GM19193 (cell line): Measurements from ENCODE around the gene CCNI2.

Source experiments
- POLR2A ChIP-seq: IDR thresholded peaks from 4 replicates; pipeline ENCODE4 v1.6.1; 2011; ENCODE audit not compliant: insufficient read depth, insufficient read length; ENCODE audit errors: extremely low read depth

CCNI2 gene

DNA sequence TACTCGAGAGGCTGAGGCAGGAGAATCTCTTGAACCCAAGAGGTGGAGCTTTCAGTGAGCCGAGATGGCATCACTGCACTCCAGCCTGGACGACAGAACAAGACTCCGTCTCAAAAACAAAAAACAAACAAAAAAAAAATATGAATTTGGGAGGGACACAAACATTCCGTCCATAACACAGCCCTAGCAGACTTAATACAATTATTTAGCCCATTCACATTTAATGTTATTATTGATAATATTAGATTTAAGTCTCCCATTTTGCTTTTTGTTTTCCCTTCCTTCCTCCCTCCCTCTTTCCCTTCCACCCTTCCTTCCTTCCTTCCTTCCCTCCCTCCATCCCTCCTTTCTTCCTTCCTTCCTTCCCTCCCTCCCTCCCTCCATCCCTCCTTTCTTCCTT is 4.6 kb upstream of the CCNI2 start:
- no peak for TF ChIP-seq POLR2A

- TF ChIP-seq POLR2A: no peak
Observed at GRCh38 chr5:132744659-132745058, 2.6 kb upstream of the CCNI2 start.

- no peak for TF ChIP-seq POLR2A
Observed at GRCh38 chr5:132746592-132746953, 653 bp upstream of the CCNI2 start.

DNA sequence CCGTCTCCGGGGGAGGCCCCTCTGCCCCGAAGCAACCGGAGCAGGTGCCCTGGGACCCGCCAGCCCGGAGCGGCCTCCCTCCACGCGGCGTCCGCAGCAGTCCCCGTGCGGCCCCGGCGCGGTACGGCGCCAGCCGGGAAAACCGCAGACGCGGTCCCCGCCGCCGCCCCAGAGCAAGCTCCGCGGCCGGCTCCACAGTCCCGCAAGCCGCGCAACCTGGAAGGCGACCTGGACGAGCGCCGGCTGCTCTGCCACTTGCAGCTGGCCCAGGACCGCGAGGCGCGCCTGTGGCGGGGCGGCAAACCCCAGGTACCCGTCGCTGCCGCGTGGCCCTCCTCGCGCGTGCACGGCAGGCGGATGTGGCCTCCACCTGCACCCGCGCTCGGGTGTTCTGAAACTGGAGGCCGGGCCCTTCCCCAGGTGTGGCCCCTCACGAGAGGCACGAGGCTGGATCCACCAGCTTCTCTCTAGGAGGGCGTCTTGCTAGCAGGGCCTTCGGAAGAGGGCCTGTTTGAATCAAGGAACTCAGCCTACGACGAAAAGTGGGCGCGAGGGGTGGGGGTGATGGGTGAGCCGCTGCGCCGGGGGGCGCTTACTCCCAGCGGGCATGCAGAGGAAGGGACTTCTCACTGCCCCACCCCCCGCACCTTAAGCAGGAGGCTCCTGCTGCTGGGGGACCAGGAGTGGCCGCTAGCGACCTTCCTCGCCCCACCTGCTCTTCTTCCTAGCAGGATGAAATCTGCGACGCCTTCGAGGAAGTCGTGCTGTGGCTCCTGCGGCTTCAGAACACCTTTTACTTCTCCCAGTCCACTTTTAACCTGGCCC is 602 bp downstream of the CCNI2 start:
- peak; percentile 26 for TF ChIP-seq POLR2A

- no peak for TF ChIP-seq POLR2A
Observed at GRCh38 chr5:132748522-132749000, 1.3 kb downstream of the CCNI2 start.

DNA sequence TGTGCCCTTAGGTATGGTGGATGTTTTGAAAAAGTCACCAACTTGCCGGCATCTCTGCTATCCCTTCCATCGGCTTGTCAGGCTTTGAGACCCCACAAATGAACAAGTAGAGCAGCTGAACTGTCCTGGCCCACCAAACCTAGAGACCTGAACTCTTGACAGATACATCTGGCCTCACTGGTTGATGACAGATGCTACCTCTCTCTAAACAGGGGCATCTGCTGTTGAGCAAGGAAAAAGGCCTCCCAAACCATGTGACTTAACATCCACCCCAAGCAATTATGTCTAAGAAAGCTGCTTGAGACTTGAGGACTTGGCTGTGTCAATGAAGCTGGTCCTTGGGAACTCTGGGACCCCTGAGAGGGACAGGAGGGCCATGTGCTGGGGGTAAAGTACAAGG is 2.3 kb downstream of the CCNI2 start:
- no peak for TF ChIP-seq POLR2A

DNA sequence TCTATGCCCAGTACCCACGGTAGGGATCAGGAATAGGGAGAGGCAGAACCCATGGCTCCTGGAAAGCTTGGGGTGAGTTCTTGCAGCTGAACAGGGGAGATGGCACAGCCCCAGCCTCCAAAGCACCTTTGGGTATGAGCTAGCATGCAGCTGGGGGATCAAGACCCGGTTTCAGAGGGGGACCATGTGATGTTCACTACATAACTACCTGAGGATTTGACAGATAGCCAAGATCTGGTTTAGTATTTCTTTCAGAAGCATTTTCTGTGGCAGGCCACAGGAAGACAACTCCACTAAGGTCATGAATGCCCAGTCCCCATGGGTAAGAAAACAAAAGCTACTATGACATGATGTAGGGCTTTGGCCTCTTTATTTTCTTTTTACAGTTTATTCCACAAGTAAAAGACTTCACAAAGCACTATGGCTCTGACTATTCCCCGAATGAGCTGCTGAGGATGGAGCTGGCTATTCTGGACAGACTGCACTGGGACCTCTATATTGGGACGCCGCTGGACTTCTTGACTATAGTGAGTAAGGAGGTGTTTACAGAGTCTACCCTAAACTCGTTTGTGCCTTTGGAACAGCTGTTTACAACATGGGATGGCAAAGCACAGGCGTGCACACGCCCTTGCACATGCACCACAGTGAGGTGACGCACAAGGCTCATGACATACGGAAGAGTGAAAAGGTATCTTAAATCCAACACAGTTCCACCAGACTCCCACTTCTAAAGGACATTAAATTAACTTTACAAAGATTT is 3.4 kb downstream of the CCNI2 start:
- TF ChIP-seq POLR2A: no peak

GRCh38 chr5:132751444-132751843 is 4.2 kb downstream of the CCNI2 start:
- no peak for TF ChIP-seq POLR2A

- TF ChIP-seq POLR2A: no peak
Observed at GRCh38 chr5:132751971-132752580, 4.8 kb downstream of the CCNI2 start.

DNA sequence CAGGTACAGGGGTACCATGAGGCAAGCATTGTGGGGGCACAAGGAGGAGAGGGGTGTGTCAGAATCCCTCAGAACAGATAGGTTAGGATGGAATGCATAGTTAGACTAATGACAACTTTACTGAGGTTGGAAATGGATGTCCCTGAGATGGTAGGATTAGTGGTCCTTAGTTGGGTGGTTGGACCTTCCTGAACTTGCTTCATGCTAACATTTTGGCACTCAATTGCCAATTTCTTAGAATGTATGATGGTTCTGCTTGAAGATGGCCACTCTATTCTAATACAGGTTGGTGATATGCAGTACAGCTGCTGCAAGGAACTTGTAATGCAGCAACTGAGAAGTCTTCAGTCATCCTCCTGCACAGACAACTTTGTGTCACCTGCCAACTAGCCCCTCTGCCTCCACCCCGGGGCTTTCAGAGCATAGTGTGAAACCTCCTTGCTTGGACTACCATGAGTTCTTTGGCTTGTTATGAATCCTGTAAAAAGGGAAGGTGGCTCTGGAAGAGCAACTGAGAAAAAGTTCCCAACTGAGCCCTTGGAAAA is 5.4 kb downstream of the CCNI2 start:
- no peak for TF ChIP-seq POLR2A

- no peak for TF ChIP-seq POLR2A
Observed at GRCh38 chr5:132753135-132753987, 6.1 kb downstream of the CCNI2 start.

- no peak for TF ChIP-seq POLR2A
Observed at GRCh38 chr5:132754111-132754510, 6.9 kb downstream of the CCNI2 start.

DNA sequence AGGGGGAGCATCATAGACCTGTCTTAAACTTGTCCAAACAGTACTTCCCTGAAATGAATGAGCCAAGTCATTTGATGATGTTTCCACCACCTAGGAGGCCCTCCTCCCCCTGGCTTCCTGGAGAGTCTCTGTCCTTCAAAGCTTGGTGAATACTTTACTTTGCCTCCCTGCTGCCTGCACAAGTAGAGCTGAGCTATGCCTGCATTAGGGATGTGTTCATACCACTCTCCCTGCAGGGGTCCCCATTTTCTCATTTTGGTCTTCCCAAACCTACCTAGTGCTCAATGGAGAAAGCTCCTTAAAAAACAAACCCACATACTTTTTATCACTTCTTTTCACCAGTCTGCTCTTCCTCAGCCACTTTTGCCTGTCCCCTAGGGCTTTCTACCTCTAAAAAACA is 7.7 kb downstream of the CCNI2 start:
- TF ChIP-seq POLR2A: no peak

DNA sequence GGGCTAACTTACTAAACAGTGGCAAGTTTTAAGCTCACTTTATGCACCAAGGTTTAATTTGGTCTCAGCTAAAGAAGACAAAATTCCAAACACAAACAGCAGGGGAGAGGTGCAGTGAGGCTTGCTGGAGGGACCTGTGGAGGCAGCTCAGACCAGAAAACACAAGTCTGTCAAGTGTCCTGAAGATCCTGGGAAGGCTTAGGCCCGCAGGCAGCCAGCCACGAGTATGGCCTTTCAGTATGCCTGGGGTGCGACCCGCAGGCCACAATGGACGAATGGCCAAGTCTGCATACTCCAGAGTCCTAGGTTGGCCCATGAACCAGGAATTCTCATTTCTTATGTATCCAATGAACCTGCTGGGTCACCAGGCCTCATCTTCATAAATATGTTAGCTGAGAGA is 9.3 kb downstream of the CCNI2 start:
- no peak for TF ChIP-seq POLR2A
